HEK293 (cell line): ENCODE results near the gene ADAMTS10.
"Not testable (repeated sequence)": the region's sequence is repeated elsewhere in the genome, so short reads cannot be mapped to it uniquely, and the experiment has no call there.

ENCODE experiments used
- CTCF ChIA-PET: fragments of 350-600 bp; formaldehyde crosslinking; extraction: SDS; loops from one replicate; lab custom pipeline; 2021; ENCODE audit warnings: antibody characterized with exemption; lab: Yijun Ruan, JAX
- POLR2A ChIA-PET: fragments of 300-600 bp; formaldehyde crosslinking; extraction: SDS; loops from one replicate; lab custom pipeline; 2020; ENCODE audit warnings: antibody characterized with exemption, inconsistent platforms; lab: Yijun Ruan, JAX
- H3K27ac ChIP-seq: fragments of 200-500 bp; sonication (Bioruptor generic); 2 replicates; pipeline ENCODE4 v1.5.1; 2014; ENCODE audit warnings: low read depth, low read length, control low read depth, inconsistent platforms; ENCODE audit errors: extremely low read depth
- H3K36me3 ChIP-seq, 2 experiments: fragments of 200-500 bp in 1 of 2; sonication (Bioruptor generic) in 1 of 2; 1 replicate in 1 of 2; 2 replicates in 1 of 2; pipeline ENCODE4 v1.5.1; 2014 to 2017; ENCODE audit warnings: inconsistent platforms in 2 of 2, low read length in 2 of 2; ENCODE audit not compliant: control insufficient read depth in 2 of 2, insufficient read depth in 1 of 2
- H3K4me1 ChIP-seq: fragments of 200-500 bp; sonication (Bioruptor generic); 2 replicates; pipeline ENCODE4 v1.5.1; 2014; ENCODE audit warnings: mild to moderate bottlenecking, low read length, inconsistent platforms; ENCODE audit not compliant: control insufficient read depth, insufficient read depth
- H3K4me3 ChIP-seq: 2 replicates; pipeline ENCODE4 v1.5.1; 2011; ENCODE audit warnings: low read depth, mild to moderate bottlenecking, control low read depth, low read length, moderate library complexity
- H3K9me3 ChIP-seq: fragments of 200-500 bp; sonication (Bioruptor generic); 2 replicates; pipeline ENCODE4 v1.5.1; 2014; ENCODE audit warnings: low read depth, low read length, inconsistent platforms; ENCODE audit not compliant: control insufficient read depth, insufficient read depth
- BCL11B ChIP-seq: fragments of 450-650 bp; formaldehyde crosslinking; IDR thresholded peaks from 2 replicates; pipeline ENCODE4 v1.5.1; 2016; ENCODE audit warnings: low read depth, missing biosample characterization, missing genetic modification characterization
- EGR2 ChIP-seq: fragments of 450-650 bp; formaldehyde crosslinking; IDR thresholded peaks from 2 replicates; pipeline ENCODE4 v1.5.1; 2016; ENCODE audit warnings: low read depth, missing biosample characterization, missing genetic modification characterization
- ELK4 ChIP-seq: IDR thresholded peaks from 2 replicates; pipeline ENCODE4 v1.6.1; 2011; ENCODE audit warnings: mild to moderate bottlenecking, low read depth, low read length, borderline replicate concordance
- HOXA7 ChIP-seq: sonication (generic); formaldehyde crosslinking; IDR thresholded peaks from 2 replicates; pipeline ENCODE4 v1.8.1; 2022; ENCODE audit warnings: missing genetic modification reagents, borderline replicate concordance
- PRDM1 ChIP-seq: fragments of 450-650 bp; formaldehyde crosslinking; IDR thresholded peaks from 2 replicates; pipeline ENCODE4; 2016; ENCODE audit warnings: missing biosample characterization, missing genetic modification characterization
- PRDM4 ChIP-seq: fragments of 450-650 bp; formaldehyde crosslinking; IDR thresholded peaks from 2 replicates; pipeline ENCODE4 v1.5.1; 2017; ENCODE audit warnings: missing biosample characterization, missing genetic modification characterization
- SCRT2 ChIP-seq: fragments of 450-650 bp; formaldehyde crosslinking; IDR thresholded peaks from 2 replicates; pipeline ENCODE4 v1.5.1; 2016; ENCODE audit warnings: missing biosample characterization, missing genetic modification characterization
- ZFHX2 ChIP-seq: fragments of 450-650 bp; formaldehyde crosslinking; conservative IDR thresholded peaks from 2 replicates; pipeline ENCODE4 v1.5.1; 2016; ENCODE audit warnings: missing biosample characterization, missing genetic modification characterization
- ZNF292 ChIP-seq: fragments of 450-650 bp; formaldehyde crosslinking; IDR thresholded peaks from 2 replicates; pipeline ENCODE4 v1.5.1; 2016; ENCODE audit warnings: low read depth, missing biosample characterization, missing genetic modification characterization, borderline replicate concordance
- ZNF366 ChIP-seq: fragments of 450-650 bp; formaldehyde crosslinking; conservative IDR thresholded peaks from 2 replicates; pipeline ENCODE4 v1.5.1; 2016; ENCODE audit warnings: missing biosample characterization, missing genetic modification characterization
- ZNF423 ChIP-seq: fragments of 450-650 bp; formaldehyde crosslinking; IDR thresholded peaks from 2 replicates; pipeline ENCODE4 v1.5.1; 2016; ENCODE audit warnings: missing biosample characterization, missing genetic modification characterization
- ZNF596 ChIP-seq: fragments of 450-650 bp; IDR thresholded peaks from 2 replicates; pipeline ENCODE4 v1.5.0; 2018; ENCODE audit warnings: missing biosample characterization, mild to moderate bottlenecking, missing genetic modification characterization, moderate library complexity
- ZNF701 ChIP-seq: fragments of 450-650 bp; formaldehyde crosslinking; IDR thresholded peaks from 2 replicates; pipeline ENCODE4 v1.5.1; 2016; ENCODE audit warnings: missing biosample characterization, missing genetic modification characterization

Gene ADAMTS10

GRCh38 chr19:8564866-8565265 lies 45.6 kb downstream of the ADAMTS10 start:
- ChIA-PET CTCF (interaction anchor here (2.4 to 3.2 kb wide), 2 partner anchors 14 to 16 kb away, joined by 13 to 20 read pairs; no protein-coding TSS in a partner anchor), POLR2A (interaction anchor here (0.6 kb wide), 1 partner anchor 51 kb away, joined by 4 read pairs; no protein-coding TSS in a partner anchor)
- not testable (repeated sequence) for H3K36me3 ChIP-seq, H3K27ac ChIP-seq, H3K4me1 ChIP-seq, H3K4me3 ChIP-seq
- TF ChIP-seq EGR2 (peak; percentile 24; the same call in 1 of the 2 replicates), ZFHX2 (tag by site-specific recombination) (peak; percentile 34; the same call in 1 of the 2 replicates)
- TF ChIP-seq, all 188 proteins: peak for 2; not testable (repeated sequence) for 186
- H3K9me3 ChIP-seq = not testable (repeated sequence)

- H3K4me3 ChIP-seq = no peak overlapping the region
- no peaks in the 10 kb centered on the region for H3K36me3 ChIP-seq
- POLR2A ChIA-PET = no interaction called here
- CTCF ChIA-PET = interaction anchor here (0.7 to 1.2 kb wide), 2 partner anchors 10 to 135 kb away, joined by 3 to 5 read pairs; no protein-coding TSS in a partner anchor
- no peaks in the 10 kb centered on the region for H3K9me3 ChIP-seq
- no peaks in the 10 kb centered on the region for H3K4me1 ChIP-seq
- TF ChIP-seq PRDM1 (tag by site-specific recombination) (peak; percentile 90), ZNF366 (tag by site-specific recombination) (peak; percentile 93), ZNF596 (0 out of 2 replicates have a peak, but pooled peaks have one; percentile 49), PRDM4 (tag by site-specific recombination) (no peak)
- no peak overlapping the region for H3K27ac ChIP-seq
Measured at GRCh38 chr19:8561075-8561764, 49.3 kb downstream of the ADAMTS10 start.

GRCh38 chr19:8558325-8558724 lies 52.2 kb downstream of the ADAMTS10 start:
- CTCF ChIA-PET = interaction anchor here (0.6 to 0.9 kb wide), 2 partner anchors 12 to 85 kb away, joined by 3 to 4 read pairs; no protein-coding TSS in a partner anchor
- Histone ChIP-seq H3K4me3 (no peak overlapping the region), H3K9me3 (no peaks in the 10 kb centered on the region), H3K27ac (no peak overlapping the region), H3K36me3 (no peaks in the 10 kb centered on the region), H3K4me1 (no peaks in the 10 kb centered on the region)
- POLR2A ChIA-PET = interaction anchor here (0.7 kb wide), 1 partner anchor 235 kb away, joined by 3 read pairs; no protein-coding TSS in a partner anchor
- TF ChIP-seq ZNF423 (tag by site-specific recombination) (no peak), ELK4 (no peak), BCL11B (tag by site-specific recombination) (no peak), HOXA7 (CRISPR knock-in tag) (no peak), SCRT2 (tag by site-specific recombination) (no peak), ZNF701 (tag by site-specific recombination) (no peak), ZNF292 (tag by site-specific recombination) (no peak)
